Activated T-helper 1 cell treated with anti-CD3 and anti-CD28 coated beads, Interleukin-12 subunit alpha, Interleukin-12 subunit beta, Interleukin-2, Interleukin-4 antibody, amounts not matched to agents 30 ng/mL and 10 ng/mL and 1 ng/mL, durations not matched to agents 14 hours and 24 hours and 36 hours (primary cell): ENCODE data around the gene OSBPL9. TPM values are rescaled to one million over a fixed set of nuclear protein-coding genes. Genes with fewer than 3 reads are reported as not detected.

ENCODE experiments used
- DNase-seq: peaks from one replicate; pipeline ENCODE4 v3.0.0; 2021; ENCODE audit warnings: low spot score
- H3K27ac Mint-ChIP-seq: one replicate; pipeline ENCODE4 v1.8.0; 2021; ENCODE audit warnings: mild to moderate bottlenecking, mixed read lengths
- H3K27me3 Mint-ChIP-seq: one replicate; pipeline ENCODE4 v1.8.0; 2022; ENCODE audit warnings: mild to moderate bottlenecking, moderate library complexity, mixed read lengths; ENCODE audit not compliant: insufficient read depth
- H3K36me3 Mint-ChIP-seq: one replicate; pipeline ENCODE4 v1.8.0; 2021; ENCODE audit warnings: low read depth, mixed read lengths
- H3K4me1 Mint-ChIP-seq: one replicate; pipeline ENCODE4 v1.8.0; 2021; ENCODE audit warnings: low read depth, mixed read lengths
- H3K4me3 Mint-ChIP-seq: one replicate; pipeline ENCODE4 v1.8.0; 2021; ENCODE audit warnings: mild to moderate bottlenecking, moderate library complexity, mixed read lengths
- H3K9me3 Mint-ChIP-seq: one replicate; pipeline ENCODE4 v1.8.0; 2021; ENCODE audit warnings: mixed read lengths
- intact Hi-C: fragments of 100-400 bp; cut with micrococcal nuclease; formaldehyde crosslinking; loops from one replicate; pipeline ENCODE4 v1.15.1; 2024
- total RNA-seq: library from RNA; stranded (reverse); gene quantifications from 2 replicates; pipeline ENCODE4 v1.2.3, GENCODE V29; 2022

The OSBPL9 gene
- total RNA-seq, 1 donor from 2014 or later, result 48.1 TPM

DNA sequence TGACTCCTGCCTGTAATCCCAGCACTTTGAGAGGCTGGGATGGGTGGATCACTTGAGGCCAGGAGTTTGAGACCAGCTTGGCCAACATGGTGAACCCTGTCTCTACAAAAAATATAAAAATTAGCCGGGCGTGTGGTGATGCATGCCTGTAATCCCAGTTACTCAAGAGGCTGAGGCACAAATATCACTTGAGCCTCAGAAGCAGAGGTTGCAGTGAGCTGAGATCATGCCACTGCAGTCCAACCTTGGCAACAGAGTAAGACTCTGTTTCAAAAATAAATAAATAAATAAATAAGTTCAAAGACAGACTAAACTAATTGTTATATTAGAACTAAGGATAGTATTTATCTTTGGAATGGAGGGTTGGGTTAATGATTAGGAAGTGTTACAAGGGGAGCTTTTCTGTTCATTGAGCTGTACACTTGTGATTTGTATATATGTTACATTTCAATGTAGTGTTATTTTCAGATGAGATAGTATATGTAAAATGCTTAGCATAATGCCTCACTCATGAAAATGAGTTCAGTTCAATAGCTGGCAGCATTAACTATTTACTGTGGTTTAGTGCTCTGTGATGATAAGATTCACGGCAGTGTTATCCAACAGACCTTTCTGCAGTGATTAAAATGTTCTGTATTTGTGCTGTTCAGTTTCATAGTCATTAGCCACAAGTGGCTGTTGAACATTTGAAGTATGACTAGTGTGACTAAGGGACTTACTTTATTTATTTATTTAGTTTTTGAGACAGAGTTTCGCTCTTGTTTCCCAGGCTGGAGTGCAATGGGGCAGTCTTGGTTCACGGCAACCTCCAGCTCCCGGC, 47.7 kb downstream of the OSBPL9 start:
- H3K27me3 Mint-ChIP-seq, result no peaks in the 10 kb centered on the region
- no peak overlapping the region for H3K4me3 Mint-ChIP-seq
- no peak overlapping the region for H3K27ac Mint-ChIP-seq
- H3K4me1 Mint-ChIP-seq, result no peaks in the 10 kb centered on the region
- intact Hi-C loops, result no loop called here
- no peaks in the 10 kb centered on the region for H3K9me3 Mint-ChIP-seq
- H3K36me3 Mint-ChIP-seq, result no peaks in the 10 kb centered on the region
- no peak for DNase-seq

DNA sequence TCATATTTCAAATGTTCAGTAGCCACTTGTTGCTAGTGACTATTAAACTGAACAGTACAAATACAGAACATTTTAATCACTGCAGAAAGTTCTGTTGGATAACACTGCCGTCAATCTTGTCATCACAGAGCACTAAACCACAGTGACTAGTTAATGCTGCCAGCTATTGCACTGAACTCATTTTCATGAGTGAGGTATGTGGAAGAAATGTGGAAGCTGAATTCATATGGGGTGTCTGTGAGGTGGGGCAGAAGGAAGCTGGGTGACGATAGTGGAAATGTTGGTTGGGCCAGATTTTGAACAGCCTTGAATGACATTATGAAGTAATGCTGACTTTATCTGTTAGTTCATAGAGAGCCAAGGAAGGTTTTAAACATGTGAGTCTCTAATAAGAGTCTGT, 49.6 kb downstream of the OSBPL9 start:
- H3K4me3 Mint-ChIP-seq, result no peak overlapping the region
- H3K36me3 Mint-ChIP-seq, result no peaks in the 10 kb centered on the region
- intact Hi-C loops, result no loop called here

DNA sequence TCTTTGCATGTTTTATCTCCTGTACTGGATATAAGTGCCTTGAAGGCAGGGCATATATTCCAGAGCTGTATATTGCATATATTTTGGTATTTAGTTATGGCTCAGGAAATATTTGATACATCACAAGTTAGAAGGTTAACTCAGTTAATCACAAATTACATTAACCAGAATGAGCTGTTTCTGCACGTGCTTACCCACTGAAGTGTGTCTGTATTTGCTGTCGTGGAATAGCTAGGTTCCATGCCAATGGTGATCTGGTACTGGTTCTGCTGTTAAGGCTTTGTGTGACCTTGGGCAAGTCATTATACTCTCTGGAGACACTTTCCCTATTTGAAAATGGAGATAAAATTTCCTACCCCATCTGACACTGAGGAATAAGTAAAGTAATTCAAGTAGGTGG, 50.7 kb downstream of the OSBPL9 start:
- DNase-seq, result no peak
- Mint-ChIP-seq H3K4me1 (no peaks in the 10 kb centered on the region), H3K9me3 (no peaks in the 10 kb centered on the region), H3K4me3 (no peak overlapping the region), H3K27me3 (no peaks in the 10 kb centered on the region), H3K36me3 (no peaks in the 10 kb centered on the region), H3K27ac (no peak overlapping the region)
- intact Hi-C loops, result no loop called here

More for the DNA sequence above, 49.6 kb downstream of the OSBPL9 start:
- H3K9me3 Mint-ChIP-seq, result no peaks in the 10 kb centered on the region
- no peaks in the 10 kb centered on the region for H3K4me1 Mint-ChIP-seq
- no peak for DNase-seq
- no peaks in the 10 kb centered on the region for H3K27me3 Mint-ChIP-seq
- no peak overlapping the region for H3K27ac Mint-ChIP-seq

DNA sequence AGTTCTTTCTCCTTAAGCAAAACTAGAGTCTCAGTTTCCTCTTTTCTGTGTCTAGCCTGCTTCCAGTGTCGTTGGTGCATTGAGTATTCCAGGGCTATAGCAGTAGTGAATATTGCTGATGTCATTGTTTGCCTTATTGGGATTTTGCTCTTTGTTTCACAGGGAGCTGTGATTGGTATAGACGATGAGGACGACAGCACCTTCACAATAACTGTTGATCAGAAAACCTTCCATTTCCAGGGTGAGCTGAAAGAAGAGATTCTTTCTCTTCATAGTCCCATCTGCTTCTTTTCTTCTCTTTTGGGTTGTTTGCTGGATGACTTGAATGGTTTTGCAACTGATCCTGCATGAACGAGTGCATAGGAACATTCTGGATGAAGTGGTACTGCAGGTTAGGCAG, 52.4 kb downstream of the OSBPL9 start:
- Mint-ChIP-seq H3K4me1 (no peaks in the 10 kb centered on the region), H3K4me3 (no peak overlapping the region), H3K9me3 (no peaks in the 10 kb centered on the region), H3K27ac (no peak overlapping the region), H3K36me3 (no peaks in the 10 kb centered on the region), H3K27me3 (no peaks in the 10 kb centered on the region)
- intact Hi-C loops, result no loop called here
- DNase-seq, result no peak

- intact Hi-C loops, result no loop called here
- Mint-ChIP-seq H3K36me3 (no peaks in the 10 kb centered on the region), H3K27me3 (no peaks in the 10 kb centered on the region), H3K9me3 (no peaks in the 10 kb centered on the region), H3K4me3 (no peak overlapping the region), H3K27ac (no peak overlapping the region), H3K4me1 (no peaks in the 10 kb centered on the region)
- no peak for DNase-seq
These were observed 52.9 kb downstream of the OSBPL9 start for GRCh38 chr1:51669816-51670215.

DNA sequence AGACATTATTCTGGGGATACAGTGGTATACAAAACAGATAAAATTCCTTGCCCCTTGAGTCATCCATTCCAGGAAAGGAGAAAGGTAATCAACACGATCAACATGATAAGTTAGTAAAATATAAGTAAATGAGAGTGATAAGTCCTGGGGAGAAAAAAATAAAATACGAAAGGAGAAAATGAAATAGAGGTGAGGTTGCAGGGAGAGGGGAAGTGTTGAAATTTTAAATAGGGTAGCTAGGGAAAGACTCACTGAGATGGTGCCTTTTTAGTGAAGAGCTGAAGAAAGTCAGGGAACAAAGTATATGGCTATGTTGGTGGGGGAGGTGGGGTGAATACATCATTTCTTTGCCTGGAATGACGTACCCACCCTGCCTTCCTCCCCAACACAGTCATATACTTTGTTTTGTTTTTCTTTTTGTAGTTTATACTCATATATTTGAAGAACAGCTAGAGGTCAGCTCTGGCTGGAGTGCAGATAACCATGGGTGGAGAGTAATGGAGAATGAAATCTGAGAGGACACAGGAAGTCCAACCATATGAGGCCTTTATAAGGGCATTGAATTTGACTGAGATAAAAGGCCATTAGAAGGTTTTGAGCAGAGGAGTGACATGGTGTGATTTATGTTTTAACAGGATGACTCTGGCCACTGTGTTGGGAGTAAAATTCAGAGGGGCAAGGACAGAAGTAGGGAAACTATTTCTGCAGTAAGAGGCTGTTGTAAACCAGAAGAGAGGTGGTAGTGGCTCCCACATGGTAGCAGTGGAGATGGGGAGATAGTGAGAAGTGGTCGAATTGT, 54.8 kb downstream of the OSBPL9 start:
- intact Hi-C loops, result no loop called here
- DNase-seq, result no peak
- no peaks in the 10 kb centered on the region for H3K4me1 Mint-ChIP-seq
- no peaks in the 10 kb centered on the region for H3K27me3 Mint-ChIP-seq
- no peak overlapping the region for H3K4me3 Mint-ChIP-seq
- no peaks in the 10 kb centered on the region for H3K9me3 Mint-ChIP-seq
- no peak overlapping the region for H3K27ac Mint-ChIP-seq
- no peaks in the 10 kb centered on the region for H3K36me3 Mint-ChIP-seq

- Mint-ChIP-seq H3K4me3 (no peak overlapping the region), H3K4me1 (no peaks in the 10 kb centered on the region), H3K36me3 (no peaks in the 10 kb centered on the region), H3K9me3 (no peaks in the 10 kb centered on the region), H3K27ac (no peak overlapping the region), H3K27me3 (no peaks in the 10 kb centered on the region)
- intact Hi-C loops, result no loop called here
- DNase-seq, result no peak
These were observed 56.4 kb downstream of the OSBPL9 start for GRCh38 chr1:51673279-51673678.

GRCh38 chr1:51675177-51675780, 58.4 kb downstream of the OSBPL9 start:
- H3K27me3 Mint-ChIP-seq, result no peaks in the 10 kb centered on the region
- no peak overlapping the region for H3K27ac Mint-ChIP-seq
- H3K36me3 Mint-ChIP-seq, result no peaks in the 10 kb centered on the region
- no peaks in the 10 kb centered on the region for H3K9me3 Mint-ChIP-seq
- no peak for DNase-seq
- intact Hi-C loops, result no loop called here
- H3K4me1 Mint-ChIP-seq, result peaks cover 6% of the 10 kb centered on the region
- no peak overlapping the region for H3K4me3 Mint-ChIP-seq

DNA sequence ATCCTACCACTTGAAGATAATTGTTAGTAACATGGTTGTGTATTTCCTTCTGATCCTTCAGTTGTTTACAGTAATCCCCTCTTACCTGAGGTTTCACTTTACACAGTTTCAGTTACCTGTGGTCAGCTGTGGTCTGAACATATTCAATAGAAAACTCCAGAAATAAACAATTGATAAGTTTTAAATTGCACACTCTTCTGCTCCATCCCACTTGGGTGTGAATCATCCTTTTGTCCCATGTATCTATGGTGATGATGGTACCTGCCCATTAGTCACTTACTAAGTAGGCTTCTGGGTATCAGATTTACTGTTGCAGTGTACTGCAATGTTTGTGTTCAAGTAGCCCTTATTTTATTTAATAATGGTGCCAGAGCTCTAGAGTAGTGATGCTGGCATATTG, 62.5 kb downstream of the OSBPL9 start:
- no peak for DNase-seq
- H3K27me3 Mint-ChIP-seq, result no peaks in the 10 kb centered on the region

GRCh38 chr1:51684776-51685175, 67.9 kb downstream of the OSBPL9 start:
- Mint-ChIP-seq H3K27me3 (no peaks in the 10 kb centered on the region), H3K36me3 (no peaks in the 10 kb centered on the region), H3K9me3 (no peaks in the 10 kb centered on the region), H3K27ac (no peak overlapping the region), H3K4me1 (peaks cover 6% of the 10 kb centered on the region), H3K4me3 (no peak overlapping the region)
- no peak for DNase-seq
- intact Hi-C loops, result loop anchor here (10.0 kb wide), 1 partner anchor 250 kb away; no protein-coding TSS in a partner anchor

More for the DNA sequence above, 62.5 kb downstream of the OSBPL9 start:
- Mint-ChIP-seq H3K9me3 (no peaks in the 10 kb centered on the region), H3K4me3 (no peak overlapping the region), H3K36me3 (no peaks in the 10 kb centered on the region), H3K4me1 (peaks cover 6% of the 10 kb centered on the region), H3K27ac (no peak overlapping the region)
- intact Hi-C loops, result no loop called here

DNA sequence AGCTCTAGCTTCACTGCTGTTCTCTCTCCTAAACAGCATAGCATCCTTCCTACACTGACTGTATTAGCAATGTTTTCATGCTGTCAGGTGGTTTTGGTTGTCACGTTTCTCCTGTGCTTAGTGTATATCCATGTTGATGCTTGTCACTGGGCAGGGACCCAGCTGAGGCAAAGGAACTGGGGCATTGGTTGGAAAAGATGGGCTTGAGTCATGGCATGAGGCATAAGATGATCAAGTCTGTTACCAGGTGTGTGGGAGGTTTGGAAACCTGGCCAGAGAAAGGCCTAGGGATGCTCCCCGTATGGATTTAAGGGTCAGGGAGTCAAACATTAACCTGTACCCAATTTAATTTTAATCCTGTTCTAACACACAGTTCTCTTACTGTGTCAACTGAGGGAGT, 69.6 kb downstream of the OSBPL9 start:
- intact Hi-C loops, result loop anchor here (10.0 kb wide), 1 partner anchor 248 kb away; no protein-coding TSS in a partner anchor
- H3K27ac Mint-ChIP-seq, result no peak overlapping the region
- H3K36me3 Mint-ChIP-seq, result no peaks in the 10 kb centered on the region
- no peak for DNase-seq
- no peak overlapping the region for H3K4me3 Mint-ChIP-seq
- H3K9me3 Mint-ChIP-seq, result no peaks in the 10 kb centered on the region
- peaks cover 6% of the 10 kb centered on the region for H3K4me1 Mint-ChIP-seq
- H3K27me3 Mint-ChIP-seq, result no peaks in the 10 kb centered on the region

DNA sequence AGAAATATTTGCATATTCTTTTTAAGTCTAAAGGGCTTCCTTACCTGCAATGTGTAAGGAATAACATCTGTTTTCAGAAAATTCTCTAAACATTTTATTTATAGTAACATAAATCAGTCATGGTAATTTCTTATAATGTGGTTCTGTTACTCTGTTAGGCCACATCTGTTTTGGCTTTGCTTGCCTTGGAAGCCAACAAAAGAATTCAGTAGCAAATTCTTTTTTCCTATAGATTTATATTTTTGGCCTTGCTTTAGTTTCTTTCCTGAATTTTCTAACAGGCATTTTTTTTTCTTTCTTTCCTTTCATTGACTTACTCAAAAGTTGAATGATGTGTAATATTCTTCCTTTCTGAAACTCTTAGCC, 72.2 kb downstream of the OSBPL9 start:
- no peak overlapping the region for H3K27ac Mint-ChIP-seq
- DNase-seq, result no peak
- no peak overlapping the region for H3K4me3 Mint-ChIP-seq
- H3K27me3 Mint-ChIP-seq, result no peaks in the 10 kb centered on the region
- intact Hi-C loops, result loop anchor here (10.0 kb wide), 1 partner anchor 246 kb away; no protein-coding TSS in a partner anchor
- no peaks in the 10 kb centered on the region for H3K9me3 Mint-ChIP-seq
- peaks cover 6% of the 10 kb centered on the region for H3K4me1 Mint-ChIP-seq
- no peaks in the 10 kb centered on the region for H3K36me3 Mint-ChIP-seq

- DNase-seq, result no peak
These were observed 72.8 kb downstream of the OSBPL9 start for GRCh38 chr1:51689643-51690042.

More at GRCh38 chr1:51689643-51690042, 72.8 kb downstream of the OSBPL9 start:
- Mint-ChIP-seq H3K36me3 (no peaks in the 10 kb centered on the region), H3K9me3 (no peaks in the 10 kb centered on the region), H3K27ac (no peak overlapping the region), H3K4me3 (no peak overlapping the region), H3K4me1 (peaks cover 6% of the 10 kb centered on the region), H3K27me3 (no peaks in the 10 kb centered on the region)
- intact Hi-C loops, result loop anchor here (10.0 kb wide), 1 partner anchor 245 kb away; no protein-coding TSS in a partner anchor
